C4-2B (cell line): ENCODE measurements around the gene PLA2G4D.

ENCODE experiments used
- ZFX ChIP-seq: fragments of 450-650 bp; IDR thresholded peaks from 2 replicates; pipeline ENCODE4 v1.6.1; 2017
- TF ChIP-seq, protein P1 (sequence below): fragments of 450-650 bp; conservative IDR thresholded peaks from 2 replicates; pipeline ENCODE4 v1.5.1; 2017; ENCODE audit warnings: mild to moderate bottlenecking

DNA sequence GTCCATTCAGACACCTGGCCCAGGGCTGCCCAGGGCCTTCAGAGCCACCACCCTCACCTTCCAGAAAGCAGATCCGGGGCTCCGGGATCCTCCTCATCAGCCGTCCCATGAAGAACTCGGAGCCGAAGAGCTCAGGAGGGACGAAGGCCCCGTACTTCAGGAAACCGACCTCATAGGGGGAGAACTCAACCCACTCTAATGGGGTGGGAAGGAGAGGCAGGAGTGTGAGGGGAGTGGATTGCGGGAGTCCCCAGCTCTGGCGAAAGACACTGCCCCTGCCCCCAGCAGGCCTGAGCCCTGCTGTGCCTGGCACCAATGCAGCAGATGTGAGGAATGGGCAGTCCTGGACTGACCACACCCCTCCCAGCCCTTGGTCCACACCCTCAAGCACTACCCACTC lies 22.6 kb downstream of the PLA2G4D start:
- TF ChIP-seq, protein P1, sequence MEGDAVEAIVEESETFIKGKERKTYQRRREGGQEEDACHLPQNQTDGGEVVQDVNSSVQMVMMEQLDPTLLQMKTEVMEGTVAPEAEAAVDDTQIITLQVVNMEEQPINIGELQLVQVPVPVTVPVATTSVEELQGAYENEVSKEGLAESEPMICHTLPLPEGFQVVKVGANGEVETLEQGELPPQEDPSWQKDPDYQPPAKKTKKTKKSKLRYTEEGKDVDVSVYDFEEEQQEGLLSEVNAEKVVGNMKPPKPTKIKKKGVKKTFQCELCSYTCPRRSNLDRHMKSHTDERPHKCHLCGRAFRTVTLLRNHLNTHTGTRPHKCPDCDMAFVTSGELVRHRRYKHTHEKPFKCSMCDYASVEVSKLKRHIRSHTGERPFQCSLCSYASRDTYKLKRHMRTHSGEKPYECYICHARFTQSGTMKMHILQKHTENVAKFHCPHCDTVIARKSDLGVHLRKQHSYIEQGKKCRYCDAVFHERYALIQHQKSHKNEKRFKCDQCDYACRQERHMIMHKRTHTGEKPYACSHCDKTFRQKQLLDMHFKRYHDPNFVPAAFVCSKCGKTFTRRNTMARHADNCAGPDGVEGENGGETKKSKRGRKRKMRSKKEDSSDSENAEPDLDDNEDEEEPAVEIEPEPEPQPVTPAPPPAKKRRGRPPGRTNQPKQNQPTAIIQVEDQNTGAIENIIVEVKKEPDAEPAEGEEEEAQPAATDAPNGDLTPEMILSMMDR, result no peak
- no peak for TF ChIP-seq ZFX
